Sigmoid colon (tissue), 7 donors: ENCODE results near the gene DRAP1. TPM values are rescaled to one million over a fixed set of nuclear protein-coding genes. Genes with fewer than 3 reads are reported as not detected.

Experiments used
- DNase-seq: peaks from one replicate; pipeline ENCODE4 v3.0.0-alpha.2; 2019
- H3K27ac ChIP-seq, 4 donors: fragments of 200-600 bp; sonication (generic); one replicate each; pipeline ENCODE4 v1.5.1; 2016 to 2019; ENCODE audit warnings: mild to moderate bottlenecking in 1 of 4
- H3K27me3 ChIP-seq, 3 donors: fragments of 200-600 bp; sonication (generic); one replicate each; pipeline ENCODE4 v1.5.1; 2019; ENCODE audit warnings: mild to moderate bottlenecking in 1 of 3
- H3K36me3 ChIP-seq, 4 donors: fragments of 200-600 bp; sonication (generic); one replicate each; pipeline ENCODE4 v1.5.1; 2016 to 2019
- H3K4me1 ChIP-seq, 4 donors: fragments of 200-600 bp; sonication (generic); one replicate each; pipeline ENCODE4 v1.5.1; 2017 to 2019
- H3K4me3 ChIP-seq, 4 donors: fragments of 200-600 bp; sonication (generic); one replicate each; pipeline ENCODE4 v1.5.1; 2017 to 2019; ENCODE audit warnings: mild to moderate bottlenecking in 2 of 4, moderate library complexity in 1 of 4
- H3K9me3 ChIP-seq, 4 donors: fragments of 200-600 bp in 3 of 4; sonication (generic) in 3 of 4; one replicate each; pipeline versions ENCODE4 v1.5.1 to v1.6.1; 2013 to 2019
- EP300 ChIP-seq, 4 donors: sonication (generic); formaldehyde crosslinking; IDR thresholded peaks; one replicate each; pipeline ENCODE4 v1.6.1; 2017; ENCODE audit warnings: antibody characterized with exemption in 4 of 4
- POLR2A ChIP-seq, 2 donors: fragments of 450-650 bp; IDR thresholded peaks; one replicate each; pipeline ENCODE4 v1.6.1; 2016; ENCODE audit warnings: antibody characterized with exemption in 2 of 2, mild to moderate bottlenecking in 2 of 2, moderate library complexity in 2 of 2
- POLR2AphosphoS5 ChIP-seq, 4 donors: sonication (generic); formaldehyde crosslinking; IDR thresholded peaks; one replicate each; pipeline ENCODE4 v1.6.1; 2017; ENCODE audit warnings: antibody characterized with exemption in 4 of 4
- WGBS, 2 donors: extraction: QIAGEN DNeasy Blood & Tissue Kit; methylation state at CpG; one replicate each; pipeline ENCODE4 v1.1.7; 2013; 5-methylcytosine and 5-hydroxymethylcytosine counted together
- intact Hi-C: fragments of 100-400 bp; cut with DNase I; formaldehyde crosslinking; loops from one replicate; pipeline ENCODE4 v1.15.1; 2023
- polyA plus RNA-seq, 3 donors: library from polyadenylated mRNA; stranded (reverse); fragments of 200-250 nt; gene quantifications; one replicate each; pipeline ENCODE4 v1.2.3, GENCODE V29; 2013
- total RNA-seq, 4 donors: library from RNA; depleted of rRNA; stranded (reverse); fragments of >200 nt; gene quantifications; one replicate each; pipeline ENCODE4 v1.1.0, GENCODE V29; 2016
- TF ChIP-seq, protein P1 (sequence below), 4 experiments: fragments of 450-650 bp in 3 of 4; fragments of 200-600 bp in 1 of 4; IDR thresholded peaks; one replicate each; pipeline ENCODE4 v1.5.1; 2016 to 2019; ENCODE audit warnings: antibody characterized with exemption in 4 of 4, mild to moderate bottlenecking in 3 of 4, moderate library complexity in 2 of 4
- donor health status: healthy with polysubstance abuse.
- donor health status: Bipolar disorder and iron deficiency.
- donor health status: healthy.

DRAP1 gene
- total and polyA plus RNA-seq, 7 donors: 58.9 to 115 (median 77.5) TPM

GRCh38 chr11:65886826-65887722, 32.2 kb upstream of the DRAP1 start:
- intact Hi-C loops: loop anchor here (5.0 kb wide), 1 partner anchor 115 kb away; the partner anchor contains the start of genes BANF1 and EIF1AD
- Histone ChIP-seq H3K36me3 (peaks cover 4 to 41% (median 15%) of the 10 kb centered on the region in 4 donors), H3K4me1 (peaks cover 0 to 59% (median 50%) of the 10 kb centered on the region in 4 donors), H3K27ac (peak overlapping the region; percentile 95 to 98 (median 97)), H3K4me3 (peak overlapping the region in 3 of 4 donors; percentile 60 to 75 (median 65)), H3K27me3 (no peaks in the 10 kb centered on the region), H3K9me3 (no peaks in the 10 kb centered on the region)
- DNase-seq: no peak
- WGBS, 2 donors: 80 to 83% methylated on average over 14 of the region's 14 CpGs
- TF ChIP-seq POLR2AphosphoS5 (IDR thresholded peaks at IDR 0.05) (no peak), POLR2A (IDR thresholded peaks at IDR 0.05) (no peak), EP300 (IDR thresholded peaks at IDR 0.05) (no peak)
- TF ChIP-seq, protein P1, sequence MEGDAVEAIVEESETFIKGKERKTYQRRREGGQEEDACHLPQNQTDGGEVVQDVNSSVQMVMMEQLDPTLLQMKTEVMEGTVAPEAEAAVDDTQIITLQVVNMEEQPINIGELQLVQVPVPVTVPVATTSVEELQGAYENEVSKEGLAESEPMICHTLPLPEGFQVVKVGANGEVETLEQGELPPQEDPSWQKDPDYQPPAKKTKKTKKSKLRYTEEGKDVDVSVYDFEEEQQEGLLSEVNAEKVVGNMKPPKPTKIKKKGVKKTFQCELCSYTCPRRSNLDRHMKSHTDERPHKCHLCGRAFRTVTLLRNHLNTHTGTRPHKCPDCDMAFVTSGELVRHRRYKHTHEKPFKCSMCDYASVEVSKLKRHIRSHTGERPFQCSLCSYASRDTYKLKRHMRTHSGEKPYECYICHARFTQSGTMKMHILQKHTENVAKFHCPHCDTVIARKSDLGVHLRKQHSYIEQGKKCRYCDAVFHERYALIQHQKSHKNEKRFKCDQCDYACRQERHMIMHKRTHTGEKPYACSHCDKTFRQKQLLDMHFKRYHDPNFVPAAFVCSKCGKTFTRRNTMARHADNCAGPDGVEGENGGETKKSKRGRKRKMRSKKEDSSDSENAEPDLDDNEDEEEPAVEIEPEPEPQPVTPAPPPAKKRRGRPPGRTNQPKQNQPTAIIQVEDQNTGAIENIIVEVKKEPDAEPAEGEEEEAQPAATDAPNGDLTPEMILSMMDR (IDR thresholded peaks at IDR 0.05): no peak

GRCh38 chr11:65887723-65888162, 31.5 kb upstream of the DRAP1 start:
- H3K36me3 ChIP-seq: peaks cover 4 to 35% (median 12%) of the 10 kb centered on the region in 4 donors
- no peaks in the 10 kb centered on the region for H3K9me3 ChIP-seq
- H3K4me1 ChIP-seq: peaks cover 0 to 66% (median 57%) of the 10 kb centered on the region in 4 donors
- intact Hi-C loops: loop anchor here (1.0 to 5.0 kb wide), 3 partner anchors 29 to 115 kb away; partner anchors contain the start of genes BANF1, CFL1, EIF1AD and SART1
- peak overlapping the region; percentile 53 to 75 (median 62) for H3K4me3 ChIP-seq
- peak overlapping the region; percentile 95 to 98 (median 97) for H3K27ac ChIP-seq
- WGBS, 2 donors: 3 to 7% methylated on average over 23 of the region's 23 CpGs
- H3K27me3 ChIP-seq: no peaks in the 10 kb centered on the region
- DNase-seq: no peak
- TF ChIP-seq POLR2AphosphoS5 (IDR thresholded peaks at IDR 0.05) (no peak), EP300 (IDR thresholded peaks at IDR 0.05) (no peak), POLR2A (IDR thresholded peaks at IDR 0.05) (no peak)
- TF ChIP-seq, protein P1 (IDR thresholded peaks at IDR 0.05): no peak

- peak within 1 kb of the TSS; percentile 95 to 98 (median 97) for H3K27ac ChIP-seq
- peaks cover 4 to 29% (median 9%) of the 10 kb centered on the region in 4 donors for H3K36me3 ChIP-seq
- H3K27me3 ChIP-seq: no peaks in the 10 kb centered on the region
- peak; percentile 99 for DNase-seq
- H3K4me3 ChIP-seq: peak within 1 kb of the TSS; percentile 53 to 75 (median 62)
- WGBS, 2 donors: 0 to 1% methylated on average over 57 of the region's 57 CpGs
- peak; percentile 90 to 92 for TF ChIP-seq POLR2A (IDR thresholded peaks at IDR 0.05)
- no peak for TF ChIP-seq EP300 (IDR thresholded peaks at IDR 0.05)
- TF ChIP-seq, protein P1 (IDR thresholded peaks at IDR 0.05): peak; percentile 85 to 99 (median 91)
- peak; percentile 90 to 98 (median 95) for TF ChIP-seq POLR2AphosphoS5 (IDR thresholded peaks at IDR 0.05)
- H3K9me3 ChIP-seq: no peaks in the 10 kb centered on the region
- peaks cover 0 to 71% (median 62%) of the 10 kb centered on the region in 4 donors for H3K4me1 ChIP-seq
- intact Hi-C loops: loop anchor here (1.0 to 5.0 kb wide), 3 partner anchors 30 to 114 kb away; partner anchors contain the start of genes BANF1, CFL1, EIF1AD and SART1
These were observed 30.9 kb upstream of the DRAP1 start, which contains the start of gene FIBP for GRCh38 chr11:65888163-65888814. FIBP (minus strand) TSS chr11:65888471; CDS start chr11:65888418, 53 bp downstream.
